IMR-90 (cell line): ENCODE results near the gene IFT57. TPM values are rescaled to one million over a fixed set of nuclear protein-coding genes. Genes with fewer than 3 reads are reported as not detected.

Source experiments
- ATAC-seq: fragments of 200-7000 bp; cut with Tn5 transposase; 2 replicates; pipeline ENCODE4 v1.9.1; 2020; ENCODE audit warnings: low read depth, mild to moderate bottlenecking, moderate library complexity
- BruUV-seq: library from RNA; stranded (reverse); fragments of 400-500 nt; replicated peaks from 2 replicates; lab custom pipeline; 2021; lab: Mats Ljungman, UMichigan
- CTCF ChIA-PET: fragments of 300-600 bp; formaldehyde crosslinking; extraction: SDS; loops from one replicate; lab custom pipeline; 2021; ENCODE audit warnings: antibody characterized with exemption; lab: Yijun Ruan, JAX
- POLR2A ChIA-PET: fragments of 300-600 bp; sonication (Branson Sonifier 250); formaldehyde crosslinking; loops from one replicate; lab custom pipeline; 2022; ENCODE audit warnings: antibody characterized with exemption; ENCODE audit not compliant: unreplicated experiment; lab: Charles Lee
- DNase-seq: peaks from one replicate; pipeline ENCODE4 v3.0.0; 2013
- H2AFZ ChIP-seq: replicated peaks from 2 replicates; pipeline ENCODE3; 2013; ENCODE audit warnings: low read length, mild to moderate bottlenecking; ENCODE audit not compliant: poor library complexity
- H2AK5ac ChIP-seq: 2 replicates; pipeline ENCODE4 v1.6.1; 2013; ENCODE audit warnings: low read depth, low read length, inconsistent platforms
- H2AK9ac ChIP-seq: replicated peaks from 2 replicates; pipeline ENCODE3; 2013; ENCODE audit warnings: mild to moderate bottlenecking, low read depth, low read length, moderate library complexity; ENCODE audit not compliant: poor library complexity
- H2BK120ac ChIP-seq: 2 replicates; pipeline ENCODE4 v1.6.1; 2013; ENCODE audit warnings: low read depth, low read length, inconsistent platforms
- H2BK15ac ChIP-seq: 3 replicates; pipeline ENCODE4 v1.6.1; 2013; ENCODE audit warnings: low read depth, low read length, inconsistent platforms
- H2BK20ac ChIP-seq: 2 replicates; pipeline ENCODE4 v1.6.1; 2013; ENCODE audit warnings: low read depth, mild to moderate bottlenecking, inconsistent platforms, low read length, moderate library complexity
- H2BK5ac ChIP-seq: 2 replicates; pipeline ENCODE4 v1.6.1; 2013; ENCODE audit warnings: mild to moderate bottlenecking, low read depth, low read length, inconsistent platforms; ENCODE audit not compliant: poor library complexity, severe bottlenecking
- H3K14ac ChIP-seq: replicated peaks from 2 replicates; pipeline ENCODE4 v1.6.1; 2013; ENCODE audit warnings: low read depth, low read length, inconsistent platforms
- H3K18ac ChIP-seq: 2 replicates; pipeline ENCODE4 v1.6.1; 2013; ENCODE audit warnings: low read depth, low read length, control low read depth
- H3K23ac ChIP-seq: 2 replicates; pipeline ENCODE4 v1.6.1; 2013; ENCODE audit warnings: low read depth, low read length, inconsistent platforms
- H3K27ac ChIP-seq: 2 replicates; pipeline ENCODE4 v1.5.1; 2013; ENCODE audit warnings: mild to moderate bottlenecking, control low read depth, low read length; ENCODE audit not compliant: insufficient read depth
- H3K27me3 ChIP-seq: 2 replicates; pipeline ENCODE4 v1.6.1; 2013; ENCODE audit warnings: low read length; ENCODE audit not compliant: control insufficient read depth, insufficient read depth
- H3K36me3 ChIP-seq: 2 replicates; pipeline ENCODE4 v1.6.1; 2013; ENCODE audit warnings: low read length, mixed read lengths; ENCODE audit not compliant: control insufficient read depth, insufficient read depth
- H3K4ac ChIP-seq: 2 replicates; pipeline ENCODE4 v1.6.1; 2013; ENCODE audit warnings: low read depth, low read length, inconsistent platforms
- H3K4me1 ChIP-seq: 2 replicates; pipeline ENCODE4 v1.6.1; 2013; ENCODE audit warnings: low read length, mixed read lengths; ENCODE audit not compliant: control insufficient read depth, insufficient read depth
- H3K4me2 ChIP-seq: 2 replicates; pipeline ENCODE4 v1.6.1; 2013; ENCODE audit warnings: low read depth, mild to moderate bottlenecking, control low read depth, low read length, moderate library complexity
- H3K4me3 ChIP-seq: 2 replicates; pipeline ENCODE4 v1.5.1; 2013; ENCODE audit warnings: low read depth, mild to moderate bottlenecking, control low read depth, low read length, moderate library complexity; ENCODE audit not compliant: insufficient read depth
- H3K56ac ChIP-seq: 2 replicates; pipeline ENCODE4 v1.6.1; 2013; ENCODE audit warnings: low read length, inconsistent platforms; ENCODE audit not compliant: insufficient read depth; ENCODE audit errors: extremely low read depth
- H3K79me1 ChIP-seq, 2 experiments: 2 replicates each; pipeline ENCODE4 v1.6.1; 2013; ENCODE audit warnings: low read length in 2 of 2, inconsistent platforms in 1 of 2, low read depth in 1 of 2
- H3K9ac ChIP-seq: 2 replicates; pipeline ENCODE4 v1.6.1; 2013; ENCODE audit warnings: low read depth, low read length, control low read depth
- H3K9me1 ChIP-seq: 2 replicates; pipeline ENCODE4 v1.6.1; 2013; ENCODE audit warnings: low read length, inconsistent platforms; ENCODE audit not compliant: insufficient read depth
- H3K9me3 ChIP-seq: 2 replicates; pipeline ENCODE4 v1.6.1; 2013; ENCODE audit warnings: low read length; ENCODE audit not compliant: control insufficient read depth, insufficient read depth
- H4K20me1 ChIP-seq: 2 replicates; pipeline ENCODE4 v1.6.1; 2013; ENCODE audit warnings: low read length, inconsistent platforms; ENCODE audit not compliant: insufficient read depth
- H4K5ac ChIP-seq: 2 replicates; pipeline ENCODE4 v1.6.1; 2013; ENCODE audit warnings: mild to moderate bottlenecking, low read depth, low read length, control low read depth
- H4K8ac ChIP-seq, 2 experiments: 2 replicates each; pipeline ENCODE4 v1.6.1; 2013; ENCODE audit warnings: low read depth in 2 of 2, low read length in 2 of 2, control low read depth in 1 of 2, inconsistent platforms in 1 of 2
- H4K91ac ChIP-seq: 2 replicates; pipeline ENCODE4 v1.6.1; 2013; ENCODE audit warnings: low read depth, low read length, inconsistent platforms; ENCODE audit not compliant: insufficient read depth
- BHLHE40 ChIP-seq: fragments of 150-350 bp; IDR thresholded peaks from 2 replicates; pipeline ENCODE4 v1.6.1; 2016; ENCODE audit warnings: mild to moderate bottlenecking, low read depth, low read length
- CEBPB ChIP-seq: IDR thresholded peaks from 2 replicates; pipeline ENCODE4 v1.6.1; 2012; ENCODE audit warnings: low read depth, low read length, improper control_type of control experiment
- CHD1 ChIP-seq: IDR thresholded peaks from 2 replicates; pipeline ENCODE4 v1.6.1; 2012; ENCODE audit warnings: low read depth, low read length, improper control_type of control experiment
- CTCF ChIP-seq: conservative IDR thresholded peaks from 2 replicates; pipeline ENCODE4 v1.5.1; 2012; ENCODE audit warnings: mild to moderate bottlenecking, low read depth, low read length, improper control_type of control experiment
- FOS ChIP-seq: fragments of 150-350 bp; IDR thresholded peaks from 2 replicates; pipeline ENCODE4 v1.6.1; 2016; ENCODE audit warnings: low read depth, low read length
- MAFK ChIP-seq: IDR thresholded peaks from 2 replicates; pipeline ENCODE4 v1.6.1; 2012; ENCODE audit warnings: low read depth, low read length, improper control_type of control experiment
- MAZ ChIP-seq: IDR thresholded peaks from 2 replicates; pipeline ENCODE4 v1.6.1; 2012; ENCODE audit warnings: low read depth, mild to moderate bottlenecking, low read length, improper control_type of control experiment, moderate library complexity, borderline replicate concordance
- MXI1 ChIP-seq: IDR thresholded peaks from 2 replicates; pipeline ENCODE4 v1.6.1; 2012; ENCODE audit warnings: low read depth, mild to moderate bottlenecking, low read length, moderate library complexity, borderline replicate concordance
- NFE2L2 ChIP-seq: fragments of 150-350 bp; IDR thresholded peaks from 2 replicates; pipeline ENCODE4 v1.6.1; 2016; ENCODE audit warnings: low read depth, mild to moderate bottlenecking, low read length
- POLR2A ChIP-seq: IDR thresholded peaks from 2 replicates; pipeline ENCODE4 v1.6.1; 2012; ENCODE audit warnings: mild to moderate bottlenecking, low read depth, low read length
- RAD21 ChIP-seq: IDR thresholded peaks from 2 replicates; pipeline ENCODE4 v1.6.1; 2012; ENCODE audit warnings: low read length, improper control_type of control experiment
- RCOR1 ChIP-seq: IDR thresholded peaks from 2 replicates; pipeline ENCODE4 v1.6.1; 2012; ENCODE audit warnings: mild to moderate bottlenecking, low read length, improper control_type of control experiment; ENCODE audit not compliant: insufficient replicate concordance
- RFX5 ChIP-seq: IDR thresholded peaks from 2 replicates; pipeline ENCODE4 v1.8.0; 2012; ENCODE audit warnings: low read depth, mild to moderate bottlenecking, low read length, moderate library complexity
- SMC3 ChIP-seq: fragments of 150-350 bp; IDR thresholded peaks from 2 replicates; pipeline ENCODE4 v1.6.1; 2016; ENCODE audit warnings: low read depth, mild to moderate bottlenecking, antibody characterized with exemption, low read length, moderate library complexity
- WGBS, 2 experiments: methylation state at CpG; one replicate each; pipeline versions ENCODE4 v1.1.5 to v1.1.7; 2013; ENCODE audit warnings: missing lambda C conversion rate in 2 of 2; ENCODE audit not compliant: insufficient read length in 1 of 2; ENCODE audit errors: extremely low coverage in 2 of 2; 5-methylcytosine and 5-hydroxymethylcytosine counted together
- dilution Hi-C: fragments of 300-500 bp; cut with HindIII; formaldehyde crosslinking; loops from one replicate; pipeline ENCODE4 v1.14.3; 2018; ENCODE audit warnings: low sequenced_read_pairs; ENCODE audit not compliant: unreplicated experiment
- in situ Hi-C: fragments of 300-500 bp; cut with MboI; formaldehyde crosslinking; loops from 3 replicates; pipeline ENCODE4 v1.14.3; 2019; ENCODE audit warnings: low sequenced_read_pairs, inconsistent platforms, mixed read lengths
- intact Hi-C: fragments of 100-400 bp; cut with micrococcal nuclease; formaldehyde crosslinking; loops from 2 replicates; pipeline ENCODE4 v1.10.0; 2022
- polyA plus RNA-seq, 3 experiments: library from polyadenylated mRNA; depleted of rRNA; stranded (reverse); fragments of >200 nt; gene quantifications; 2 replicates each; pipeline ENCODE4 v1.2.3, GENCODE V29; 2012; ENCODE audit warnings: low replicate concordance in 1 of 3
- total RNA-seq: library from RNA; depleted of rRNA; stranded (reverse); fragments of >200 nt; gene quantifications from 2 replicates; pipeline ENCODE4 v1.2.3, GENCODE V29; 2012
- TF ChIP-seq, protein P1 (sequence below): fragments of 150-350 bp; IDR thresholded peaks from 2 replicates; pipeline ENCODE4 v1.6.1; 2016; ENCODE audit warnings: low read depth, mild to moderate bottlenecking, low read length, moderate library complexity, borderline replicate concordance
- TF ChIP-seq, protein P2 (sequence below): fragments of 150-350 bp; IDR thresholded peaks from 2 replicates; pipeline ENCODE4 v1.6.1; 2017; ENCODE audit warnings: mild to moderate bottlenecking, antibody characterized with exemption, low read length, low read depth

The IFT57 gene
- total and polyA plus RNA-seq, 2 of the 4 experiments (the other 2 are of a cell fraction): 30.0 to 35.3 TPM

GRCh38 chr3:108123326-108123725, 98.9 kb downstream of the IFT57 start:
- Histone ChIP-seq H4K8ac (no peak overlapping the region), H3K79me1 (no peaks in the 10 kb centered on the region), H2BK120ac (no peak overlapping the region), H3K36me3 (no peaks in the 10 kb centered on the region), H3K27ac (no peak overlapping the region), H3K23ac (no peak overlapping the region), H3K4me1 (peaks cover 4% of the 10 kb centered on the region; the same call in 1 of the 2 replicates), H3K56ac (no peak overlapping the region), H2AK9ac (no peak overlapping the region), H3K27me3 (no peaks in the 10 kb centered on the region), H3K9ac (no peak overlapping the region), H3K4me3 (no peak overlapping the region), H2AK5ac (no peak overlapping the region), H2BK20ac (no peak overlapping the region), H3K18ac (no peak overlapping the region), H4K5ac (no peak overlapping the region), H2AFZ (no peak overlapping the region), H3K14ac (no peak overlapping the region), H4K91ac (no peak overlapping the region), H2BK15ac (no peak overlapping the region), H3K9me1 (peaks cover 4% of the 10 kb centered on the region; the same call in 1 of the 2 replicates), H3K4me2 (no peak overlapping the region), H3K9me3 (no peaks in the 10 kb centered on the region), H2BK5ac (no peak overlapping the region), H4K20me1 (no peaks in the 10 kb centered on the region), H3K4ac (no peak overlapping the region; the same call in 1 of the 2 replicates)
- DNase-seq: no peak
- CTCF ChIA-PET: no interaction called here
- intact Hi-C loops (loop anchor here (5.0 kb wide), 1 partner anchor 531 kb away; no protein-coding TSS in a partner anchor), dilution Hi-C loops (no loop called here), in situ Hi-C loops (no loop called here)
- no TSS peak for BruUV-seq
- TF ChIP-seq NFE2L2 (no peak), POLR2A (no peak), RCOR1 (no peak), SMC3 (no peak), BHLHE40 (no peak), CTCF (no peak), MAFK (no peak), RAD21 (no peak), MXI1 (no peak), RFX5 (no peak), CEBPB (no peak), CHD1 (no peak), FOS (no peak), MAZ (no peak)
- TF ChIP-seq, protein P1, sequence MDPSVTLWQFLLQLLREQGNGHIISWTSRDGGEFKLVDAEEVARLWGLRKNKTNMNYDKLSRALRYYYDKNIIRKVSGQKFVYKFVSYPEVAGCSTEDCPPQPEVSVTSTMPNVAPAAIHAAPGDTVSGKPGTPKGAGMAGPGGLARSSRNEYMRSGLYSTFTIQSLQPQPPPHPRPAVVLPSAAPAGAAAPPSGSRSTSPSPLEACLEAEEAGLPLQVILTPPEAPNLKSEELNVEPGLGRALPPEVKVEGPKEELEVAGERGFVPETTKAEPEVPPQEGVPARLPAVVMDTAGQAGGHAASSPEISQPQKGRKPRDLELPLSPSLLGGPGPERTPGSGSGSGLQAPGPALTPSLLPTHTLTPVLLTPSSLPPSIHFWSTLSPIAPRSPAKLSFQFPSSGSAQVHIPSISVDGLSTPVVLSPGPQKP: no peak
- TF ChIP-seq, protein P2, sequence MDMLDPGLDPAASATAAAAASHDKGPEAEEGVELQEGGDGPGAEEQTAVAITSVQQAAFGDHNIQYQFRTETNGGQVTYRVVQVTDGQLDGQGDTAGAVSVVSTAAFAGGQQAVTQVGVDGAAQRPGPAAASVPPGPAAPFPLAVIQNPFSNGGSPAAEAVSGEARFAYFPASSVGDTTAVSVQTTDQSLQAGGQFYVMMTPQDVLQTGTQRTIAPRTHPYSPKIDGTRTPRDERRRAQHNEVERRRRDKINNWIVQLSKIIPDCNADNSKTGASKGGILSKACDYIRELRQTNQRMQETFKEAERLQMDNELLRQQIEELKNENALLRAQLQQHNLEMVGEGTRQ: no peak
- WGBS, 2 experiments: 60% methylated on average over 1 of the region's 3 CpGs; no CpG with 5 or more reads in 1 of the 2 experiments
- ATAC-seq: no peak
- POLR2A ChIA-PET: interaction anchor here (0.6 kb wide), 1 partner anchor 124 kb away, joined by 6 read pairs; no protein-coding TSS in a partner anchor
